ENCODE data around the gene CDK5RAP2. TPM values are rescaled to one million over a fixed set of nuclear protein-coding genes. Genes with fewer than 3 reads are reported as not detected.

The CDK5RAP2 gene
- total and polyA plus RNA-seq, 2 donors (not counting 1 experiment from before 2014, with no cell fraction given) = 17.7 to 48.6 TPM

- no peaks in the 10 kb centered on the region for H3K79me2 ChIP-seq (ENCODE audit: control insufficient read depth, insufficient read depth, low read length)
- no peak overlapping the region for H2AFZ ChIP-seq (ENCODE audit: low read length)
- no peak overlapping the region for H3K9ac ChIP-seq (ENCODE audit: insufficient read depth, low read length)
- no peak overlapping the region for H3K4me2 ChIP-seq (ENCODE audit: extremely low read depth, insufficient read depth, low read length)
- no peak for DNase-seq (ENCODE audit: low read depth in 2 of 2)
- H3K27me3 ChIP-seq (ENCODE audit: control insufficient read depth, insufficient read depth, low read length) = no peaks in the 10 kb centered on the region
- peaks cover 10% of the 10 kb centered on the region for H3K36me3 ChIP-seq (ENCODE audit: control insufficient read depth, insufficient read depth, low read length)
- H3K4me3 ChIP-seq (replicated peaks in 1 of 4; ENCODE audit: control extremely low read depth in 1 of 4, insufficient read depth in 1 of 4, low read depth in 3 of 4, low read length in 4 of 4) = no peak overlapping the region
- no peaks in the 10 kb centered on the region for H3K9me3 ChIP-seq (ENCODE audit: control insufficient read depth, insufficient read depth, low read depth, low read length)
- peaks cover 20% of the 10 kb centered on the region for H3K4me1 ChIP-seq (ENCODE audit: control insufficient read depth, extremely low read depth, insufficient read depth, low read length)
- H4K20me1 ChIP-seq (ENCODE audit: control insufficient read depth, extremely low read depth, insufficient read depth, low read length) = no peaks in the 10 kb centered on the region
- no peak overlapping the region for H3K27ac ChIP-seq (ENCODE audit: insufficient read depth, low read length)
- no peak for TF ChIP-seq CTCF (conservative IDR thresholded peaks at IDR 0.05 in 1 of 2, IDR thresholded peaks at IDR 0.05 in 1 of 2; ENCODE audit: low read depth in 1 of 2, low read length in 2 of 2)
- no peak for TF ChIP-seq EZH2 (IDR thresholded peaks at IDR 0.05; ENCODE audit: low read length, missing control alignments)
These were observed 189.3 kb downstream of the CDK5RAP2 start for GRCh38 chr9:120390637-120391190.

- TF ChIP-seq CTCF (conservative IDR thresholded peaks at IDR 0.05 in 1 of 2, IDR thresholded peaks at IDR 0.05 in 1 of 2; ENCODE audit: low read depth in 1 of 2, low read length in 2 of 2) = no peak
These were observed 190.1 kb downstream of the CDK5RAP2 start for GRCh38 chr9:120389867-120390266.

GRCh38 chr9:120389300-120389699 is 190.7 kb downstream of the CDK5RAP2 start:
- TF ChIP-seq EZH2 (IDR thresholded peaks at IDR 0.05; ENCODE audit: low read length, missing control alignments) = no peak
- TF ChIP-seq CTCF (conservative IDR thresholded peaks at IDR 0.05 in 1 of 2, IDR thresholded peaks at IDR 0.05 in 1 of 2; ENCODE audit: low read depth in 1 of 2, low read length in 2 of 2) = no peak
- H4K20me1 ChIP-seq (ENCODE audit: control insufficient read depth, extremely low read depth, insufficient read depth, low read length) = no peaks in the 10 kb centered on the region
- H3K36me3 ChIP-seq (ENCODE audit: control insufficient read depth, insufficient read depth, low read length) = peaks cover 10% of the 10 kb centered on the region
- H3K4me2 ChIP-seq (ENCODE audit: extremely low read depth, insufficient read depth, low read length) = no peak overlapping the region
- H3K27me3 ChIP-seq (ENCODE audit: control insufficient read depth, insufficient read depth, low read length) = no peaks in the 10 kb centered on the region
- no peak overlapping the region for H3K27ac ChIP-seq (ENCODE audit: insufficient read depth, low read length)
- H3K79me2 ChIP-seq (ENCODE audit: control insufficient read depth, insufficient read depth, low read length) = no peaks in the 10 kb centered on the region
- no peak for DNase-seq (ENCODE audit: low read depth in 2 of 2)
- no peak overlapping the region for H3K9ac ChIP-seq (ENCODE audit: insufficient read depth, low read length)
- no peak overlapping the region for H3K4me3 ChIP-seq (replicated peaks in 1 of 4; ENCODE audit: control extremely low read depth in 1 of 4, insufficient read depth in 1 of 4, low read depth in 3 of 4, low read length in 4 of 4)
- no peaks in the 10 kb centered on the region for H3K9me3 ChIP-seq (ENCODE audit: control insufficient read depth, insufficient read depth, low read depth, low read length)
- peaks cover 12% of the 10 kb centered on the region for H3K4me1 ChIP-seq (ENCODE audit: control insufficient read depth, extremely low read depth, insufficient read depth, low read length)
- H2AFZ ChIP-seq (ENCODE audit: low read length) = no peak overlapping the region

More at GRCh38 chr9:120389867-120390266, 190.1 kb downstream of the CDK5RAP2 start:
- no peaks in the 10 kb centered on the region for H3K79me2 ChIP-seq (ENCODE audit: control insufficient read depth, insufficient read depth, low read length)
- no peak overlapping the region for H3K4me2 ChIP-seq (ENCODE audit: extremely low read depth, insufficient read depth, low read length)
- peaks cover 10% of the 10 kb centered on the region for H3K36me3 ChIP-seq (ENCODE audit: control insufficient read depth, insufficient read depth, low read length)
- H3K9me3 ChIP-seq (ENCODE audit: control insufficient read depth, insufficient read depth, low read depth, low read length) = no peaks in the 10 kb centered on the region
- no peak overlapping the region for H3K4me3 ChIP-seq (replicated peaks in 1 of 4; ENCODE audit: control extremely low read depth in 1 of 4, insufficient read depth in 1 of 4, low read depth in 3 of 4, low read length in 4 of 4)
- no peak overlapping the region for H2AFZ ChIP-seq (ENCODE audit: low read length)
- no peaks in the 10 kb centered on the region for H3K27me3 ChIP-seq (ENCODE audit: control insufficient read depth, insufficient read depth, low read length)
- no peak for DNase-seq (ENCODE audit: low read depth in 2 of 2)
- no peak overlapping the region for H3K9ac ChIP-seq (ENCODE audit: insufficient read depth, low read length)
- no peaks in the 10 kb centered on the region for H4K20me1 ChIP-seq (ENCODE audit: control insufficient read depth, extremely low read depth, insufficient read depth, low read length)
- no peak overlapping the region for H3K27ac ChIP-seq (ENCODE audit: insufficient read depth, low read length)
- H3K4me1 ChIP-seq (ENCODE audit: control insufficient read depth, extremely low read depth, insufficient read depth, low read length) = peaks cover 15% of the 10 kb centered on the region

Data from fibroblast of lung (primary cell).